Neuronal stem cell (in vitro differentiated cells): ENCODE results near the gene NEURL1B.

Source experiments
- DNase-seq: peaks from one replicate; pipeline ENCODE4 v3.0.0-alpha.2; 2013; ENCODE audit warnings: low spot score
- H2AFZ ChIP-seq: one replicate; pipeline ENCODE4 v1.6.1; 2013; ENCODE audit warnings: mild to moderate bottlenecking, low read length, inconsistent platforms
- H2AK5ac ChIP-seq: 2 replicates; pipeline ENCODE4 v1.6.1; 2013; ENCODE audit warnings: low read depth, mild to moderate bottlenecking, inconsistent platforms, low read length, moderate library complexity, mixed read lengths
- H2BK120ac ChIP-seq: 2 replicates; pipeline ENCODE4 v1.6.1; 2013; ENCODE audit warnings: low read depth, mild to moderate bottlenecking, inconsistent platforms, low read length, moderate library complexity, mixed read lengths
- H2BK12ac ChIP-seq: one replicate; pipeline ENCODE4 v1.6.1; 2013; ENCODE audit warnings: low read length, inconsistent platforms
- H2BK15ac ChIP-seq: 2 replicates; pipeline ENCODE4 v1.6.1; 2013; ENCODE audit warnings: mild to moderate bottlenecking, low read length, inconsistent platforms, mixed read lengths
- H2BK5ac ChIP-seq: one replicate; pipeline ENCODE4 v1.6.1; 2013; ENCODE audit warnings: inconsistent platforms, mild to moderate bottlenecking, low read length, moderate library complexity
- H3K14ac ChIP-seq: one replicate; pipeline ENCODE4 v1.6.1; 2013; ENCODE audit warnings: low read length, inconsistent platforms
- H3K18ac ChIP-seq: 2 replicates; pipeline ENCODE4 v1.6.1; 2013; ENCODE audit warnings: low read length, inconsistent platforms
- H3K23ac ChIP-seq: 2 replicates; pipeline ENCODE4 v1.6.1; 2013; ENCODE audit warnings: low read depth, mild to moderate bottlenecking, mixed read lengths, low read length, inconsistent platforms; ENCODE audit not compliant: poor library complexity
- H3K27ac ChIP-seq: replicated peaks from 3 replicates; pipeline ENCODE4 v1.5.1; 2013; ENCODE audit warnings: low read length, inconsistent platforms
- H3K27me3 ChIP-seq, 3 experiments: 2 replicates each; pipeline ENCODE4 v1.6.1; 2013; ENCODE audit warnings: low read length in 3 of 3, mild to moderate bottlenecking in 2 of 3, inconsistent platforms in 1 of 3, low read depth in 1 of 3, mixed read lengths in 1 of 3, moderate library complexity in 1 of 3; ENCODE audit not compliant: control insufficient read depth in 3 of 3, insufficient read depth in 3 of 3
- H3K36me3 ChIP-seq, 2 donors: replicated peaks in 1 of 2; 2 replicates each; pipeline ENCODE4 v1.6.1; 2013; ENCODE audit warnings: low read length in 2 of 2; ENCODE audit not compliant: control insufficient read depth in 2 of 2, insufficient read depth in 2 of 2
- H3K4ac ChIP-seq: 2 replicates; pipeline ENCODE4 v1.6.1; 2013; ENCODE audit warnings: inconsistent platforms, mild to moderate bottlenecking, low read length, moderate library complexity
- H3K4me1 ChIP-seq, 2 donors: 1 replicate in 1 of 2; 2 replicates in 1 of 2; pipeline ENCODE4 v1.6.1; 2013; ENCODE audit warnings: low read length in 2 of 2, low read depth in 1 of 2; ENCODE audit not compliant: control insufficient read depth in 2 of 2, insufficient read depth in 1 of 2
- H3K4me2 ChIP-seq: one replicate; pipeline ENCODE4 v1.6.1; 2013; ENCODE audit warnings: mild to moderate bottlenecking, low read length, inconsistent platforms; ENCODE audit not compliant: insufficient read depth, poor library complexity, severe bottlenecking
- H3K4me3 ChIP-seq, 2 donors: 2 replicates each; pipeline ENCODE4 v1.5.1; 2013; ENCODE audit warnings: low read length in 2 of 2, mild to moderate bottlenecking in 2 of 2, inconsistent platforms in 1 of 2, moderate library complexity in 1 of 2
- H3K79me1 ChIP-seq: one replicate; pipeline ENCODE4 v1.6.1; 2013; ENCODE audit warnings: low read depth, mild to moderate bottlenecking, inconsistent platforms, low read length, moderate library complexity
- H3K9ac ChIP-seq: one replicate; pipeline ENCODE4 v1.6.1; 2013; ENCODE audit warnings: mild to moderate bottlenecking, low read depth, low read length, inconsistent platforms; ENCODE audit not compliant: poor library complexity
- H3K9me3 ChIP-seq, 2 donors: replicated peaks in 1 of 2; 2 replicates each; pipeline versions ENCODE3 to v1.6.1; 2013; ENCODE audit warnings: low read length in 2 of 2, mild to moderate bottlenecking in 2 of 2, inconsistent platforms in 1 of 2, low read depth in 1 of 2, mixed read lengths in 1 of 2, moderate library complexity in 1 of 2; ENCODE audit not compliant: control insufficient read depth in 2 of 2, insufficient read depth in 1 of 2
- H4K8ac ChIP-seq: one replicate; pipeline ENCODE4 v1.6.1; 2013; ENCODE audit warnings: low read depth, mild to moderate bottlenecking, inconsistent platforms, low read length, moderate library complexity
- H4K91ac ChIP-seq: one replicate; pipeline ENCODE4 v1.6.1; 2013; ENCODE audit warnings: low read length, low read depth, mild to moderate bottlenecking, inconsistent platforms; ENCODE audit not compliant: poor library complexity
- WGBS, 2 donors: extraction: QIAGEN DNeasy Blood & Tissue Kit; methylation state at CpG; one replicate each; pipeline ENCODE4 v1.1.7; 2013; ENCODE audit warnings: missing lambda C conversion rate in 2 of 2, mixed read lengths in 1 of 2; ENCODE audit not compliant: insufficient read length in 2 of 2, insufficient replicate concordance in 1 of 2; ENCODE audit errors: extremely low coverage in 2 of 2; 5-methylcytosine and 5-hydroxymethylcytosine counted together

NEURL1B gene

DNA sequence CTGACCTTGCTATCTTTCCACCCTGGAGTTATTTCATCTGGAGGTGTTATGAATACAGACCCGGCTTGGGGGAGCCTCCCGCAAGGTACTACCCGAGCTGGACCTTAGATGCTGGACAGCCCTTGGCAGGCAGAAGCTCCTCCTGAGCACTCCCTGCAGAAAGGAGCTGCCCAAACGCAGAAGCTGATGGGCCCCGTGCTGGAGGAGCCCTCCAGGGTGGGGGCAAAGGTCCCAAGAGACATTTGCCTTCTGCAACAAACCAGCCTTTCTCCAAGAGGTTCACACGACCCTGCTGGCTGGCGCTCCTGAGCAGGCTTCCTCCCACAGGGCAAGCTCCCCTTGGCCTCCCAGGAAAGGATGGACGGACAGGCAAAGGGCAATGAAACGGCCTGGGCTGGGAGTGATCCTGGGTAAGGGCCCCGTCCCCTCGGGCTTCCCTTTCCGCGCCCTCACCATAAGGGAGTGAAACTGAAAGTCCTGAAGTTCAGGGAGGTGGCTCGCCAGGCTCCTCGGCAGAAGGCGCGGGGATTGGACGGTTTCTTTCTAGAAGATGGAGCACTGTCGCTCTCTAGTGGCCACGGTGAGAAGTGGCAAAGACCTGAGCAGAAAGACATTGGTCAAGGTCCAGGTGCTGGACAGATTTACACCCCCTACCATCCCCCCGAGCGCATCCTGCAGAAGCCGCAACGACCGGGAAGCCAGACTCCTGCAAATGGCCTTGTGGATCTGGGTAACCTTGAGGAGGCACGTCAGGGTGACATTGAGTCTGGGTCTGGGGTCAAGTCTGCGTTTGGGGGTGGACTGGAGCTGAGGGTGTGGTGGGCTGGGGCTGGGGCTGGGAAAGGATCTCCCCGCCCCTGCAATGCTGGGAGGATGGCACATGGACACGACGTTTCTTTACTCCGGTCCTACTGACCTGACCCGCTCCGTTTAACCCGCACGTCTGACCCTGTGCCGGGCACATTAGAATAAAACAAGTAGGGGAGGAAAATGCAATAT, 56.4 kb downstream of the NEURL1B start:
- H3K14ac ChIP-seq: no peak overlapping the region
- H2BK12ac ChIP-seq: no peak overlapping the region
- no CpG with 5 or more reads among the region's 36 CpGs for WGBS, 2 donors
- peaks cover 13 to 22% of the 10 kb centered on the region in 2 donors for H3K4me1 ChIP-seq
- peak overlapping the region; percentile 33 for H2BK15ac ChIP-seq
- peak overlapping the region; percentile 49 for H3K4me2 ChIP-seq
- H3K9me3 ChIP-seq: no peaks in the 10 kb centered on the region
- peak overlapping the region; percentile 15 to 40 for H3K4me3 ChIP-seq
- H4K91ac ChIP-seq: no peak overlapping the region
- no peaks in the 10 kb centered on the region for H3K36me3 ChIP-seq
- H3K9ac ChIP-seq: peak overlapping the region; percentile 38
- H2BK5ac ChIP-seq: no peak overlapping the region
- peak overlapping the region; percentile 36 for H2AK5ac ChIP-seq
- DNase-seq: peak; percentile 81
- peak overlapping the region; percentile 60 for H3K18ac ChIP-seq
- H3K4ac ChIP-seq: no peak overlapping the region
- H3K79me1 ChIP-seq: no peaks in the 10 kb centered on the region
- no peak overlapping the region for H3K27ac ChIP-seq
- peak overlapping the region; percentile 5 for H3K23ac ChIP-seq
- peak overlapping the region; percentile 20 for H2BK120ac ChIP-seq
- peak overlapping the region; percentile 90 for H2AFZ ChIP-seq
- peaks cover 0 to 26% (median 12%) of the 10 kb centered on the region in 3 experiments for H3K27me3 ChIP-seq
- H4K8ac ChIP-seq: no peak overlapping the region

DNA sequence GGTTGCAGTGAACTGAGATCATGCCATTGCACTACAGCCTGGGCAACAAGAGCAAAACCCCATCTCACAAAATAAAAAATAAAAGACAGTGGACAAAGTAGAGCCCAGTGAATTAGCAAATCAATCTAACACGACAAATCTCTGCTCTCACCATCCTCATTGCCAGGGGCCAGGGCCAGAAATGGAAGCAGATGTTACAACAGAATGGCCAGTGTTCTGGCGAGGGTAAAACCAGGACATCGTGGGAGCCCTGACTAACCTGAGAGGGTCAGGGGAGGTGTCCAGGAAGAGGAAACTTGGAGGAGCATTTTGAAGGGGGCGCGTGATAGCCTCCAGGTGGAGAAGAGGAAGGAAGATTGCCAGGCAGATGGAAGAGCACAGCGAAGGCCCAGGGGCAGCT, 58.4 kb downstream of the NEURL1B start:
- Histone ChIP-seq H3K4me2 (no peak overlapping the region), H3K9me3 (no peaks in the 10 kb centered on the region), H3K4ac (no peak overlapping the region), H3K9ac (no peak overlapping the region), H2BK15ac (no peak overlapping the region), H2BK5ac (no peak overlapping the region), H3K18ac (no peak overlapping the region), H3K27me3 (peaks cover 0 to 46% (median 12%) of the 10 kb centered on the region in 3 experiments), H3K23ac (no peak overlapping the region), H3K36me3 (no peaks in the 10 kb centered on the region), H3K14ac (no peak overlapping the region), H3K27ac (no peak overlapping the region), H2AFZ (no peak overlapping the region), H3K4me3 (no peak overlapping the region), H2BK120ac (no peak overlapping the region), H2BK12ac (no peak overlapping the region), H4K8ac (no peak overlapping the region), H2AK5ac (no peak overlapping the region), H3K79me1 (no peaks in the 10 kb centered on the region), H3K4me1 (peaks cover 13 to 19% of the 10 kb centered on the region in 2 donors), H4K91ac (no peak overlapping the region)
- WGBS, 2 donors: no CpG with 5 or more reads among the region's 6 CpGs
- no peak for DNase-seq

DNA sequence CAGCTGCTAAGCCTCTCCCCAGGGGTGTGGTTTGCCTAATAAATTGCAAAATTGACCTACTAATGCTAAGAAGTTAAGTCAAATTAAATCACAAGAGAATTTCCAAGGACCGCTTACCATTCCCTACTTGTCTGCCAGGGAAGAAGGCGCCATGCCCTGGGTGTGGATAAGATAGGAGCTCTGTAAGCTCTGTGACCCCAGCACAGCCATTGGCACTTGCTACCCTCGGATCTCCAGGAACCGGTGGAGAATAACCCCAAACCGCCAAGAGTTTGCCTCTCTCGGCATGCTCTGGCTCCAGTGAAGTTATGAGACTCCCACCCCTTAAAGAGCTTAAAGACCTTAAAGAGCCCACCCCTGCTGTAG, 58.9 kb downstream of the NEURL1B start:
- no peak overlapping the region for H3K9ac ChIP-seq
- H3K27me3 ChIP-seq: peaks cover 0 to 50% (median 12%) of the 10 kb centered on the region in 3 experiments
- H2BK12ac ChIP-seq: no peak overlapping the region
- no peak overlapping the region for H4K91ac ChIP-seq
- no peak overlapping the region for H2BK120ac ChIP-seq
- peaks cover 13 to 16% of the 10 kb centered on the region in 2 donors for H3K4me1 ChIP-seq
- H2AK5ac ChIP-seq: no peak overlapping the region
- H3K79me1 ChIP-seq: no peaks in the 10 kb centered on the region
- peak overlapping the region; percentile 97 for H2AFZ ChIP-seq
- H3K4me2 ChIP-seq: peak overlapping the region; percentile 69
- no peak overlapping the region for H2BK15ac ChIP-seq
- no CpG with 5 or more reads among the region's 6 CpGs for WGBS, 2 donors
- no peak overlapping the region for H4K8ac ChIP-seq
- H3K9me3 ChIP-seq: no peaks in the 10 kb centered on the region
- peak overlapping the region in 1 of 2 donors; percentile 42 for H3K4me3 ChIP-seq
- no peak overlapping the region for H3K27ac ChIP-seq
- no peak overlapping the region for H3K23ac ChIP-seq
- H3K18ac ChIP-seq: no peak overlapping the region
- H3K36me3 ChIP-seq: no peaks in the 10 kb centered on the region
- no peak overlapping the region for H3K14ac ChIP-seq
- H3K4ac ChIP-seq: no peak overlapping the region
- no peak for DNase-seq
- H2BK5ac ChIP-seq: no peak overlapping the region
